ENCODE data around the gene FSTL5. TPM values are rescaled to one million over a fixed set of nuclear protein-coding genes. Genes with fewer than 3 reads are reported as not detected.

Gene FSTL5
- polyA plus RNA-seq, 3 donors: not detected

DNA sequence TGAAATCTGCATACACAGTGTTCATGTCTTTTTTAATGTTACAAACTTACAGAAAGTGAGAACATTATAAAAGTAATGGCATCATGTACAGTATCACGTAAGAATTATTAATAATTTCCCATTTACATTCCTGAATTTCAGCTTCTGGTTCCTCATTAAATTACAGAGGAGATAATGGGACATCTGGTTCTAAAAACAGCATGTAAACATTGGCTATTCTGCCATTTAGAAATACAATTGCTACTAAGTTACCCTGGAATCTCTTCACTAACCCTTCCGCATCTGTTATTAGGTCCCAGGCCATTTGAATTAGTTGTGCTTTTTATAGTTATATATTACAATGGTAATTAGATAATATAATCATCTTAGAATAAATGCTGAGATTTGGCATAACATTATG, 505.1 kb downstream of the FSTL5 start:
- no peak overlapping the region for H3K9ac ChIP-seq (ENCODE audit: insufficient read depth, low read length, poor library complexity, severe bottlenecking)
- no CpG with 5 or more reads among the region's 2 CpGs for WGBS (ENCODE audit: insufficient coverage)
- H3K36me3 ChIP-seq (replicated peaks in 1 of 2; ENCODE audit: control insufficient read depth in 1 of 2, insufficient read depth in 2 of 2, low read length in 2 of 2): no peaks in the 10 kb centered on the region
- no peak for DNase-seq
- TF ChIP-seq, protein P1, sequence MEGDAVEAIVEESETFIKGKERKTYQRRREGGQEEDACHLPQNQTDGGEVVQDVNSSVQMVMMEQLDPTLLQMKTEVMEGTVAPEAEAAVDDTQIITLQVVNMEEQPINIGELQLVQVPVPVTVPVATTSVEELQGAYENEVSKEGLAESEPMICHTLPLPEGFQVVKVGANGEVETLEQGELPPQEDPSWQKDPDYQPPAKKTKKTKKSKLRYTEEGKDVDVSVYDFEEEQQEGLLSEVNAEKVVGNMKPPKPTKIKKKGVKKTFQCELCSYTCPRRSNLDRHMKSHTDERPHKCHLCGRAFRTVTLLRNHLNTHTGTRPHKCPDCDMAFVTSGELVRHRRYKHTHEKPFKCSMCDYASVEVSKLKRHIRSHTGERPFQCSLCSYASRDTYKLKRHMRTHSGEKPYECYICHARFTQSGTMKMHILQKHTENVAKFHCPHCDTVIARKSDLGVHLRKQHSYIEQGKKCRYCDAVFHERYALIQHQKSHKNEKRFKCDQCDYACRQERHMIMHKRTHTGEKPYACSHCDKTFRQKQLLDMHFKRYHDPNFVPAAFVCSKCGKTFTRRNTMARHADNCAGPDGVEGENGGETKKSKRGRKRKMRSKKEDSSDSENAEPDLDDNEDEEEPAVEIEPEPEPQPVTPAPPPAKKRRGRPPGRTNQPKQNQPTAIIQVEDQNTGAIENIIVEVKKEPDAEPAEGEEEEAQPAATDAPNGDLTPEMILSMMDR (IDR thresholded peaks at IDR 0.05): no peak
- no peak overlapping the region for H3K4me3 ChIP-seq (replicated peaks in 1 of 3; ENCODE audit: low read depth in 2 of 3, low read length in 3 of 3)
- H3K9me3 Mint-ChIP-seq: peaks cover 0 to 5% (median 4%) of the 10 kb centered on the region in 7 donors
- H3K4me1 Mint-ChIP-seq: peaks cover 1% of the 10 kb centered on the region
- H2AFZ ChIP-seq (ENCODE audit: insufficient read depth, low read depth, low read length, poor library complexity, severe bottlenecking): no peak overlapping the region
- H3K4me1 ChIP-seq (ENCODE audit: control insufficient read depth in 1 of 2, insufficient read depth in 2 of 2, low read length in 2 of 2): no peaks in the 10 kb centered on the region
- no peak overlapping the region for H3K27ac ChIP-seq (ENCODE audit: low read depth in 1 of 2, low read length in 2 of 2)
- no peaks in the 10 kb centered on the region for H4K20me1 ChIP-seq (ENCODE audit: insufficient read depth, low read length)
- no peaks in the 10 kb centered on the region for H3K27me3 ChIP-seq (ENCODE audit: control insufficient read depth in 2 of 2, insufficient read depth in 2 of 2, low read length in 2 of 2)
- no peak overlapping the region for H3K27ac Mint-ChIP-seq
- intact Hi-C loops (cut with micrococcal nuclease): no loop called here
- no peaks in the 10 kb centered on the region for H3K79me2 ChIP-seq (ENCODE audit: insufficient read depth, low read length)
- no peak overlapping the region for H3K4me3 Mint-ChIP-seq
- H3K9me3 ChIP-seq (replicated peaks in 1 of 2; ENCODE audit: control insufficient read depth in 1 of 2, insufficient read depth in 1 of 2, low read length in 2 of 2): peaks cover 0 to 6% of the 10 kb centered on the region in 2 donors
- H3K36me3 Mint-ChIP-seq: no peaks in the 10 kb centered on the region
- peaks cover 0 to 3% (median 2%) of the 10 kb centered on the region in 3 donors for H3K27me3 Mint-ChIP-seq (ENCODE audit: low read depth in 3 of 3)
- no peak overlapping the region for H3K4me2 ChIP-seq (replicated peaks; ENCODE audit: extremely low read depth, low read length, poor library complexity, severe bottlenecking)

DNA sequence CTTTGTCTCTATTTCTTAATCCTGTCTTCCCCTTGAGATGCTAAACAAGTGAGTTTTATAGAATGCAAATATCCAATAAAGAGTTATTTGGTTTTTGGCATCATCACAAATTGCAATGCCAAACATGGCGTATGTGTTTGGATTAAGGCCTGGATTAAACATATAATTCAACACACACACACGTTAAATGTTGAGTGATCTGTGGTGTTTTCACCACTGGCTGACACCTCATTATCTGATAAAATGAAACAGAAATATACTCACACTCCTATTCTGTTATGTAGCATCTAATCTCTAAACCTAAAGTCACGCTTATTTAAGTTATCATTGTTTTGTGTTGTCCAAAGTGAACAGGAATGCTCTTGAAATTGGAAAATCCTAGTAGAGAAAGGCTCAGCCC, 506.2 kb downstream of the FSTL5 start:
- peaks cover 0 to 2% (median 0%) of the 10 kb centered on the region in 7 donors for H3K9me3 Mint-ChIP-seq
- peaks cover 0 to 2% (median 1%) of the 10 kb centered on the region in 3 donors for H3K27me3 Mint-ChIP-seq (ENCODE audit: low read depth in 3 of 3)
- H3K4me1 Mint-ChIP-seq: peaks cover 1% of the 10 kb centered on the region
- H2AFZ ChIP-seq (ENCODE audit: insufficient read depth, low read depth, low read length, poor library complexity, severe bottlenecking): no peak overlapping the region
- no CpG with 5 or more reads among the region's 3 CpGs for WGBS (ENCODE audit: insufficient coverage)
- H3K4me3 Mint-ChIP-seq: no peak overlapping the region
- no peak for DNase-seq
- H3K9ac ChIP-seq (ENCODE audit: insufficient read depth, low read length, poor library complexity, severe bottlenecking): no peak overlapping the region
- H3K27ac ChIP-seq (ENCODE audit: low read depth in 1 of 2, low read length in 2 of 2): no peak overlapping the region
- H3K27me3 ChIP-seq (ENCODE audit: control insufficient read depth in 2 of 2, insufficient read depth in 2 of 2, low read length in 2 of 2): no peaks in the 10 kb centered on the region
- TF ChIP-seq, protein P1 (IDR thresholded peaks at IDR 0.05): no peak
- H3K4me2 ChIP-seq (replicated peaks; ENCODE audit: extremely low read depth, low read length, poor library complexity, severe bottlenecking): no peak overlapping the region
- intact Hi-C loops (cut with micrococcal nuclease): no loop called here
- no peaks in the 10 kb centered on the region for H4K20me1 ChIP-seq (ENCODE audit: insufficient read depth, low read length)
- H3K36me3 ChIP-seq (replicated peaks in 1 of 2; ENCODE audit: control insufficient read depth in 1 of 2, insufficient read depth in 2 of 2, low read length in 2 of 2): no peaks in the 10 kb centered on the region
- H3K36me3 Mint-ChIP-seq: no peaks in the 10 kb centered on the region
- H3K79me2 ChIP-seq (ENCODE audit: insufficient read depth, low read length): no peaks in the 10 kb centered on the region
- no peaks in the 10 kb centered on the region for H3K4me1 ChIP-seq (ENCODE audit: control insufficient read depth in 1 of 2, insufficient read depth in 2 of 2, low read length in 2 of 2)
- no peak overlapping the region for H3K27ac Mint-ChIP-seq
- no peak overlapping the region for H3K4me3 ChIP-seq (replicated peaks in 1 of 3; ENCODE audit: low read depth in 2 of 3, low read length in 3 of 3)
- peaks cover 0 to under 1% of the 10 kb centered on the region in 2 donors for H3K9me3 ChIP-seq (replicated peaks in 1 of 2; ENCODE audit: control insufficient read depth in 1 of 2, insufficient read depth in 1 of 2, low read length in 2 of 2)
